ENCODE measurements around the gene PGAM4. TPM values are rescaled to one million over a fixed set of nuclear protein-coding genes. Genes with fewer than 3 reads are reported as not detected.

Gene PGAM4
- total RNA-seq = under 1 TPM in 1 of 4 donors, not detected in 3; 0.34 TPM
- not detected for polyA plus RNA-seq
- long read RNA-seq, donor 1 = 0 reads
- long read RNA-seq, donor 2 = 0 reads
- long read RNA-seq, donor 3 = 0 reads
- long read RNA-seq, donor 4 = 0 reads

GRCh38 chrX:77969538-77969937, at the start of gene PGAM4:
Gene PGAM4 (minus strand): TSS chrX:77969638. CDS start chrX:77969638, 0 bp downstream.
- Histone ChIP-seq H3K27ac (ENCODE audit: low read length) (no peak within 1 kb of the TSS), H3K27me3 (ENCODE audit: control insufficient read depth, insufficient read depth) (no peaks in the 10 kb centered on the region), H3K9me3 (ENCODE audit: control insufficient read depth, low read length) (no peaks in the 10 kb centered on the region), H3K4me1 (ENCODE audit: control insufficient read depth, insufficient read depth, low read length) (no peaks in the 10 kb centered on the region), H3K4me3 (ENCODE audit: low read length) (no peak within 1 kb of the TSS)
- WGBS = 99% methylated on average over 13 of the region's 13 CpGs
- intact Hi-C loops (cut with DNase I) = no loop called here
- ATAC-seq (no peak), DNase-seq (no peak)

GRCh38 chrX:78011846-78012245, 42.4 kb upstream of the PGAM4 start:
- DNase-seq (no peak), ATAC-seq (no peak)
- Histone ChIP-seq H3K4me1 (ENCODE audit: control insufficient read depth, insufficient read depth, low read length) (no peaks in the 10 kb centered on the region), H3K27me3 (ENCODE audit: control insufficient read depth, insufficient read depth) (no peaks in the 10 kb centered on the region), H3K4me3 (ENCODE audit: low read length) (no peak overlapping the region), H3K27ac (ENCODE audit: low read length) (no peak overlapping the region), H3K9me3 (ENCODE audit: control insufficient read depth, low read length) (no peaks in the 10 kb centered on the region)
- 100% methylated on average over 1 of the region's 1 CpG for WGBS
- intact Hi-C loops (cut with DNase I) = no loop called here

GRCh38 chrX:77979870-77980269, 10.4 kb upstream of the PGAM4 start:
- WGBS = 98% methylated on average over 4 of the region's 4 CpGs
- no peak for DNase-seq
- no peaks in the 10 kb centered on the region for H3K4me1 ChIP-seq (ENCODE audit: control insufficient read depth, insufficient read depth, low read length)
- no peak overlapping the region for H3K27ac ChIP-seq (ENCODE audit: low read length)
- no peaks in the 10 kb centered on the region for H3K27me3 ChIP-seq (ENCODE audit: control insufficient read depth, insufficient read depth)
- no peak overlapping the region for H3K4me3 ChIP-seq (ENCODE audit: low read length)
- no peaks in the 10 kb centered on the region for H3K9me3 ChIP-seq (ENCODE audit: control insufficient read depth, low read length)
- ATAC-seq = no peak
- intact Hi-C loops (cut with DNase I) = no loop called here

GRCh38 chrX:77977518-77977917, 8.1 kb upstream of the PGAM4 start:
- Histone ChIP-seq H3K4me1 (ENCODE audit: control insufficient read depth, insufficient read depth, low read length) (no peaks in the 10 kb centered on the region), H3K4me3 (ENCODE audit: low read length) (no peak overlapping the region), H3K27ac (ENCODE audit: low read length) (no peak overlapping the region), H3K27me3 (ENCODE audit: control insufficient read depth, insufficient read depth) (no peaks in the 10 kb centered on the region), H3K9me3 (ENCODE audit: control insufficient read depth, low read length) (no peaks in the 10 kb centered on the region)
- DNase-seq (no peak), ATAC-seq (no peak)
- 100% methylated on average over 1 of the region's 1 CpG for WGBS
- intact Hi-C loops (cut with DNase I) = no loop called here

- no peak overlapping the region for H3K4me3 ChIP-seq (ENCODE audit: low read length)
- intact Hi-C loops (cut with DNase I) = no loop called here
- no peaks in the 10 kb centered on the region for H3K4me1 ChIP-seq (ENCODE audit: control insufficient read depth, insufficient read depth, low read length)
- no peaks in the 10 kb centered on the region for H3K9me3 ChIP-seq (ENCODE audit: control insufficient read depth, low read length)
- no peaks in the 10 kb centered on the region for H3K27me3 ChIP-seq (ENCODE audit: control insufficient read depth, insufficient read depth)
- no peak overlapping the region for H3K27ac ChIP-seq (ENCODE audit: low read length)
- DNase-seq (no peak), ATAC-seq (no peak)
These were observed 7.7 kb upstream of the PGAM4 start for GRCh38 chrX:77977095-77977494.

- WGBS = 100% methylated on average over 2 of the region's 2 CpGs
- no peaks in the 10 kb centered on the region for H3K27me3 ChIP-seq (ENCODE audit: control insufficient read depth, insufficient read depth)
- intact Hi-C loops (cut with DNase I) = no loop called here
- H3K4me3 ChIP-seq (ENCODE audit: low read length) = no peak overlapping the region
- no peak overlapping the region for H3K27ac ChIP-seq (ENCODE audit: low read length)
- ATAC-seq (no peak), DNase-seq (no peak)
- H3K9me3 ChIP-seq (ENCODE audit: control insufficient read depth, low read length) = no peaks in the 10 kb centered on the region
- H3K4me1 ChIP-seq (ENCODE audit: control insufficient read depth, insufficient read depth, low read length) = no peaks in the 10 kb centered on the region
These were observed 6.3 kb upstream of the PGAM4 start for GRCh38 chrX:77975755-77976154.

- intact Hi-C loops (cut with DNase I) = no loop called here
- no peaks in the 10 kb centered on the region for H3K27me3 ChIP-seq (ENCODE audit: control insufficient read depth, insufficient read depth)
- no peaks in the 10 kb centered on the region for H3K9me3 ChIP-seq (ENCODE audit: control insufficient read depth, low read length)
- 88% methylated on average over 1 of the region's 1 CpG for WGBS
- H3K27ac ChIP-seq (ENCODE audit: low read length) = no peak overlapping the region
- no peak overlapping the region for H3K4me3 ChIP-seq (ENCODE audit: low read length)
- DNase-seq (no peak), ATAC-seq (no peak)
- H3K4me1 ChIP-seq (ENCODE audit: control insufficient read depth, insufficient read depth, low read length) = no peaks in the 10 kb centered on the region
These were observed 1.8 kb downstream of the PGAM4 start for GRCh38 chrX:77967631-77968030.

GRCh38 chrX:77966361-77966760, 3.1 kb downstream of the PGAM4 start:
- ATAC-seq = no peak
- H3K4me1 ChIP-seq (ENCODE audit: control insufficient read depth, insufficient read depth, low read length) = peaks cover 3% of the 10 kb centered on the region
- DNase-seq = no peak
- H3K4me3 ChIP-seq (ENCODE audit: low read length) = no peak overlapping the region
- intact Hi-C loops (cut with DNase I) = no loop called here
- H3K27ac ChIP-seq (ENCODE audit: low read length) = no peak overlapping the region
- WGBS = 89% methylated on average over 3 of the region's 3 CpGs
- no peaks in the 10 kb centered on the region for H3K27me3 ChIP-seq (ENCODE audit: control insufficient read depth, insufficient read depth)
- H3K9me3 ChIP-seq (ENCODE audit: control insufficient read depth, low read length) = no peaks in the 10 kb centered on the region

GRCh38 chrX:77962068-77962902, 7.2 kb downstream of the PGAM4 start:
- no peak for ATAC-seq

GRCh38 chrX:77961063-77961462, 8.4 kb downstream of the PGAM4 start:
- ATAC-seq (no peak), DNase-seq (no peak)
- Histone ChIP-seq H3K4me3 (ENCODE audit: low read length) (no peak overlapping the region), H3K27ac (ENCODE audit: low read length) (no peak overlapping the region), H3K4me1 (ENCODE audit: control insufficient read depth, insufficient read depth, low read length) (peaks cover 3% of the 10 kb centered on the region), H3K27me3 (ENCODE audit: control insufficient read depth, insufficient read depth) (no peaks in the 10 kb centered on the region), H3K9me3 (ENCODE audit: control insufficient read depth, low read length) (no peaks in the 10 kb centered on the region)
- 95% methylated on average over 2 of the region's 2 CpGs for WGBS
- intact Hi-C loops (cut with DNase I) = no loop called here

More at GRCh38 chrX:77962068-77962902, 7.2 kb downstream of the PGAM4 start:
- 53% methylated on average over 13 of the region's 13 CpGs for whole genome bisulfite sequencing
- H3K4me1 ChIP-seq (ENCODE audit: control insufficient read depth, insufficient read depth, low read length) = peaks cover 3% of the 10 kb centered on the region
- H3K9me3 ChIP-seq (ENCODE audit: control insufficient read depth, low read length) = no peaks in the 10 kb centered on the region
- no peaks in the 10 kb centered on the region for H3K27me3 ChIP-seq (ENCODE audit: control insufficient read depth, insufficient read depth)
- intact Hi-C loops (cut with DNase I) = no loop called here
- H3K27ac ChIP-seq (ENCODE audit: low read length) = no peak overlapping the region
- H3K4me3 ChIP-seq (ENCODE audit: low read length) = no peak overlapping the region
- peak in 1 of 3 donors; percentile 32 for DNase-seq

GRCh38 chrX:77960567-77960966, 8.9 kb downstream of the PGAM4 start:
- Histone ChIP-seq H3K9me3 (ENCODE audit: control insufficient read depth, low read length) (no peaks in the 10 kb centered on the region), H3K4me1 (ENCODE audit: control insufficient read depth, insufficient read depth, low read length) (peaks cover 3% of the 10 kb centered on the region), H3K27me3 (ENCODE audit: control insufficient read depth, insufficient read depth) (no peaks in the 10 kb centered on the region), H3K27ac (ENCODE audit: low read length) (no peak overlapping the region), H3K4me3 (ENCODE audit: low read length) (no peak overlapping the region)
- intact Hi-C loops (cut with DNase I) = no loop called here
- WGBS = 22% methylated on average over 1 of the region's 1 CpG
- no peak for ATAC-seq
- no peak for DNase-seq

Measured in right cardiac atrium (tissue), 5 donors.